Right kidney (tissue), 1 donor: ENCODE data around the gene RPS5.
"Not testable (repeated sequence)": the region's sequence is repeated elsewhere in the genome, so short reads cannot be mapped to it uniquely, and the experiment has no call there.

ENCODE experiments used
- DNase-seq: peaks from one replicate; pipeline ENCODE4 v3.0.0-alpha.2; 2016

The RPS5 gene

GRCh38 chr19:58354478-58355030 is 32.5 kb upstream of the RPS5 start:
- no peak for DNase-seq

DNA sequence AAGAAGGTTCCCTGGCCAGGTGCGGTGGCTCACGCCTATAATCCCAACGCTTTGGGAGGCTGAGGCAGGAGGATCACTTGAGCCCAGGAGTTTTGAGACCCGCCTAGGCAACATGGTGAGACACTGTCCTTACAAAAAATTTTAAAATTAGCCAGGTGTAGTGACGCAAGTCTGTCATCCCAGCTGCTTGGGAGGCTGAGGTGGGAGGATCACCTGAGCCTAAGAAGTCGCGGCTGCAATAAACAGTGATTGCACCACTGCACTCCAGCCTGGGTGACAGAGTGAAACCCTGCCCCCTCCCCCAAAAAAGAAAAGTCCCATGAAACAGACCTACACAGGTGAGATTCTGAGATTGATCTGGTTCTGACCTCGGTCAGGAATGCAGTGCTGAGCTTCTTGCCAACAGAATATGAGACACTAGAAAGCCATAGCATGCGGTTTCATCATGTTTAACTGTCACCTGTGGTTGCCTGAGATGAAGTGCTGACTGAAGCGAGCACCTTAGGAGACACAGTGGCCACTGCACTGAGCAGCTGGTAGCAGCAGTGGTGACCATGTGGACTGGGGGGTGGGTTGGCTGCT is 31.8 kb upstream of the RPS5 start:
- DNase-seq: no peak

- peak; percentile 82 for DNase-seq
These were observed 30.9 kb upstream of the RPS5 start for GRCh38 chr19:58355908-58356765.

- no peak for DNase-seq
These were observed 30.1 kb upstream of the RPS5 start for GRCh38 chr19:58356766-58357480.

DNA sequence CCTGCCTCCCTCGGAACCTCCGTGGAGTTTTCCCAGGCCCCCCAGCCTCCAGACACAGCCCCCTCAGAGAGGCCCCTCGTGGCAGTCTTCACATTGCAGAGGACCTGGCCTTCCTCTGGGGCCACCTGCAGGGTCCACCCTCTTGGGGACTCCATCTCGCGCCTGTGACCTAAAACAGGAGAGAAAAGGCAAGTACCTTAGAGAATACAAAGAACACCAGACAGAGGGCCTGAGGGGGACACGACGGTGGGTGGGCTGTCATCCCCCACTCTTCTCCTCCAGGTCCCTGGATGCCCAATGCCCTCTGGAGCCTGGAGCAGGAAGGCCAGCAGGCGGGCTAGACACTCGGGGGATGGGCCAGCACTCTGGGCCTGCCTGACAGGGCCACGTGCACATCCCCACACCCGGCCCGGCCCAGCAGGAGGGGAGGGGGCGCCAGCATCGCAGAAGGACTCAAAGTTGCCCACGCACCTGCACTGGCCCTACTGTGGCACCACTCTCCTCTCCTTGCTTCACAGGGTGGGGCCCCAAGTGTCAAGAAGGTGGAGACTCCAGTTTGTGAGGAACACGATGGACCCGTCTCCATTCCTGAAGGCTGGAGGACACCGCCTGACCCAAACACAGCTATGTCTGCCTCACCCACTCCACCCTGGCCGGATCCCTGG is 29.5 kb upstream of the RPS5 start:
- no peak for DNase-seq

- DNase-seq: no peak
These were observed 25.2 kb upstream of the RPS5 start for GRCh38 chr19:58361900-58362271.

DNA sequence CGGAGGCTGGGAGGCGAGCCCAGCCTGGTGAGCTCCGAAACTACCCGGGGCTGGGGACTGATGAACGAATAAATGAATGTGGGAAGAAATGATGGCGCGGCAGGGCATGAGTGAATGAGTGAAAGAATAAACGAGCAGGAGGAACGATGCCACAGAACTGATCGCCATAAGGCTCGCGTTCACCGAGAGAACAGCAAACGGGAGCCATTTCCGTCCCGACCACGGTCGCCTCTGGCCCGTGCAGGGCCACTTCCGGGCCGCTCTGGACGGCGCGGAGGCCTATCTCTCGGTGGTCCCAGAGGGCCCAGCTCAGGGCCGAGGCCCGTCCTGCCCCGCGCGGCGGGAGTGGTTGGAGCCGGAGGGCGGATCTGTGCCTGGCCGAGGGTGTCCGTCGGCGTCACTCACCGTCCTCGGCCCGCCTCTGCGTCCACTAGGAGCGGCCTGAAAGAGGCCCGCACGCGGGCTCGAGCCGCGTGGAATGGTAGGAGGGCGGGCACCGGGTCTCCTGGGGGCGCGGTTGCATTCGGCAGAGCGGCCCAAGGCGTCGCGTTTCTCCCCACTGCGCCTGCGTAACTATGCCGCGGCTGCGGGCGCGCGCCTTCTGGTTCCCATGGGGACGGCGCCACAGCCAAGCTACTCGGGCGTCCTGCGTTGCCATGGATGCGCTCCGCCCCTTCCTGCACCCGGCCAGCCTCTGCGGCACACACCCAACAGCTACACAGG is 24.6 kb upstream of the RPS5 start, which contains the start of gene ZNF497:
TSS of gene ZNF497 (minus strand) at position 480 of the 723 bp plus-strand sequence. CDS start 5,116 bp downstream, outside the sequence.
- DNase-seq: peak; percentile 99

DNA sequence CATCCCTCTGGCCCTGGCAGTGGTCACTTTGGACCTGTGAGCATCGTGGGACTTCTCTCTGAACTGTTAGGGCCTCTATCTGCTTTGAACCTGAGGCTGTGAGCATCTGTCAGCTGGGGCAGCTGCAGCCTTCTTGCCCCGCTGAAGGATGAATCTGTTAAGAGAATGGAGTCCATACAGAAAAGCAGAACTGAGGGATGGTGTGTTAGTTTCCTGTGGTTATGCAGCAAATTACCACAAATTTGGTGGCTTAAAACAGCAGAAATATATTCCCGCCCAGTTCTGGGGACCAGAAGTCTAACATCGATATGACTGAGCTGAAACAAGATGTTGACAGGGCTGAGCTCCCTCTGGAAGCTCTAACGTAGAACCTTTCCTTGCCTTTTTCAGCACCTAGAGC is 22.9 kb upstream of the RPS5 start:
- no peak for DNase-seq

DNA sequence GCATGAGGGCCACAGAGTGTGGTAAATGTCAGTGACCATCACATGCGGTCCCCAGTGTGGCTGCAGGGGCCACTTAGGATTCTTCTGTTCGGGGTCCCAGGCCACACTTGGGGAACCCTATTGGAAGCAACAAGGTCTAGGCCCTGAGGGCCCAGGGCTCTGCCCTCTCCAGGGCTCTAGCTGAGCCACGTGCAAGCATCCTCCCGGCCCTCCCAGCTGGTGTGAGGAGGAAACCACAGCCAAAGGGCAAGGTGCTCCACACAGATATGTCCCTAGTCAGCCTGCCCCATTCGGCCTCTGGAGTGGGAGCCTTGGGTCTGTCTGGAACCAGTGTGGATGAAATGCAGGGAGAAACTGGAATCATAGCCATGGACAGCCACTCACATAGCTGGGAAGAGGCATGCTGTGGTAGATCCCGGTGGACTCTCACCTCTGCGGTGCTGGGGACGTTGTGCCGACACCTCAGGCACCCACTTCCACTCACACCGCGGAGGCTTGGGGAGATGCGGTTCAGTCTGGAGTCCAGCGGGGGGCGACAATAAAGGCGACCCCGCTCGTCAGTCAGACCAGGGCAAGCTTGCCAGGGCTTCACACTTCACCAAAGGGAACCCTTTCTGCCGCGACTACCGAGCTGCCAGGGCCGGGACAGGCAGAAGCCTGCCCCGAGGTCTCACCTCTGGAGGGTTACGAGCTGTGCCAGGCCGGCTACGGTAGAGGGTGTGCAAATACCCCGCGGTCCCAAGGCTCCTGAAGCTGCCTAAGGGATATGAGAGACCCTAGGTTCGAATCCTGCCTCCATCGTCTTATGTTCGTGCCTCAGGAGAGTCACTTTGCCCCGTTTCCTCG is 20.3 kb upstream of the RPS5 start:
- no peak for DNase-seq

DNA sequence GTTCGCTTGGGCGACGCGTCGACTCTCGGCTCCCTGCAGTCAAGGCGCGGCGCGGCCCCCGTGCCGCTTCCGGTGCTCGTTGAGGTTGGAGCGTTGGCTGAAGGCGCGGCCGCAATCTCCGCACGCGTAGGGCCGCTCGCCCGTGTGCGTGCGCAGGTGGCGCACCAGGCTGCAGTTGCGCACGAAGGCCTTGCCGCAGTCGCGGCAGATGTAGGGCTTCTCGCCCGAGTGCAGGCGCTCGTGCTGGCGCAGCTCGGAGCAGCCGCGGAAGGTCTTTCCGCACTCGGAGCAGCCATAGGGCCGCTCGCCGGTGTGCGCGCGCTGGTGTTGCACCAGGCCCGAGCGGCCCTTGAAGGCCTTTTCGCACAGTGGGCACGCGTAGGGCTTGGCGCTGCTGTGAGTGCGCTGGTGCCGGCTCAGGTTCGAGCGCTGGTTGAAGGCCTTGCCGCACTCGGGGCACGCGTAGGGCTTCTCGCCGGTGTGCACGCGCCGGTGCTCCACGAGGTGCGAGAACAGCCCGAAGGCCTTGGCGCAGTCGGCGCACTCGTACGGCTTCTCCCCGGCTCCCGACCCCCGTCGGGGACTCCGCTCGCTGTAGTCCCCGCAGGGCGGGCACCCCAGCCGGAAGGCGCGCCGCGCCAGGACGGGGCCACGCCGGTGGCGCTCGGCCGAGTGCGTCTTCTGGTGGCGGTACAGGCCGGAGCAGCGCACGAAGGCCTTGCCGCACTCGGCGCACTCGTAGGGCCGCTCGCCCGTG is 19.2 kb upstream of the RPS5 start:
- DNase-seq: no peak

DNA sequence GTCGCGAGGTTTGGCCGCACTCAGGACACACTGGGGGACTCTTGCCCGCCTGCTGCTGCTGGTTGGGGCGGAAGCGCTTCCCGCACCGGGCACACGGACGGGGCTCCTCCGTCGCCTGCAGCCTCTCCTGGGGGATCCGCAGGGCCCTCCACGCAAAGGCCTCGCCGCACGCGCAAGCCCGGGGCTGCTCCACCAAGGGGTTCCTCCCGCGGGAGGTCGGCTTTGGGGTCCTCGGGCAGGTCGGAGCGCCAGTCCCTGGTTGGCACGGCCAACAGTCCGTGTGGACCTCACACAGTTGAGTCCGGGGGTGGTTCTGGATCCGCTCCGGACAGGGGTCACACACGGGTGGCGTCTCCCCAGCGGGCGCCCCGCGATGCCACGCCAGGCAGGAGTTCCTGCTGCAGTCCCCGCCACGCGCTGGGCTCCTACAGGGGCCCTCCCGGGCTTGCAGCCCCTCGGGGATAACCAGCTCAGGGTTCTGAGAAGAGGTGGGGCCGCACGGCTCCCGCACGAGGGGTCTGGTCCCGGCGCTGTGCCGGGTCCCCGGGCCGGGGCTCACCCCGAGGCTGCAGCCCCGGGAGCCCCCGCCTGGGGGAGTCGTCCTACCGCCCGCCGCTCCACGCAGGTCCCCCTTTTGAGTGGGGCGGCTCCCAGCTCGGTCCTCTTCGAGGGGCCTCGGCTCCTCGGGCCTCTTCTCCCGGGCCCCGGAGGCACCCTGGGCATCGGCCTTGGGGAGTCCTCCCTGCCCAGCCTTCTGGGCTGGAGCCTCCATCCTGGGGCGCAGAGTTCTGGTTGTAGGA is 18.3 kb upstream of the RPS5 start:
- no peak for DNase-seq

- no peak for DNase-seq
These were observed 14.5 kb upstream of the RPS5 start for GRCh38 chr19:58372311-58373133.

DNA sequence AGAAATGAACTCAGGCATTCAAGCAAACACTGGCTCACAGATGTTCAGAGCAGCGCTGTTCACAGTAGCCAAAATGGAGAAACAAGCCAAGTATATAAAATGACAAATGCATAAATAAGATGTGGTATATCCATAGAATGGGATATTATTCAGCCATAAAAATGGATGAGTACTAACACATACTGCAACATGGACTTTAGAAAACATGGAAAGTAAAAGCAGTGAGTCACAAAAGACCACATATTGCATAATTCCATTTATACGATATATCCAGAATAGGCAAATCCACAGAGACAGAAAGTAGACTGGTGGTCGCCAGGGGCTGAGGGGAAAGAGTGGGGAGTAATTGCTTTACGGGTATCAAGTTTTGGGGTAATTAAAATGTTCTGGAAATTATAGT is 12.9 kb upstream of the RPS5 start:
- no peak for DNase-seq

- not testable (repeated sequence) for DNase-seq
These were observed 10.3 kb upstream of the RPS5 start for GRCh38 chr19:58376724-58377123.

DNA sequence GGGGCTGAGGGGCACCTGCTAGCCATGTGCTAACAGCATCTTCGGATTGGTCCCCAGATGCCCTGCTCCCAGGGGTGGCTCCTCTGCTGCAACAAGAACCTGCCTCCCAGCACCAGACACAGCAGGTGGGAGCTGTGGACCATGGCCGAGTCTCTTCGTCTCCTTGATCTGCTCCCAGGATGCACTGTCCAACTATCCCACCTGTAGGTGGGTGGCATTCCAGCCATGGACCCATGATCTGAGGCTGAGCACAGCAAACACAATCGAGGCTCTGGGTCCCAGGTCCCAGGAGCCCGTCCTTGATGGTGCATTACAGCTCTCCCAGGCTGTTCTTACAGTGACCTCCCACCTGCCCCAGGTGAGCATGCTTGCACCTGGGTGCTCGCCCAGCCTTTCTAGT is 7.8 kb upstream of the RPS5 start:
- DNase-seq: no peak

GRCh38 chr19:58380037-58380661 is 6.9 kb upstream of the RPS5 start:
- DNase-seq: no peak

- peak; percentile 100 for DNase-seq
These were observed 6.2 kb upstream of the RPS5 start, which contains the start of gene ZNF837 for GRCh38 chr19:58380662-58381459. ZNF837 (minus strand) TSS chr19:58381030; CDS start chr19:58369332, 11,698 bp downstream.
